ENCODE data around the gene YPEL2.

DNA sequence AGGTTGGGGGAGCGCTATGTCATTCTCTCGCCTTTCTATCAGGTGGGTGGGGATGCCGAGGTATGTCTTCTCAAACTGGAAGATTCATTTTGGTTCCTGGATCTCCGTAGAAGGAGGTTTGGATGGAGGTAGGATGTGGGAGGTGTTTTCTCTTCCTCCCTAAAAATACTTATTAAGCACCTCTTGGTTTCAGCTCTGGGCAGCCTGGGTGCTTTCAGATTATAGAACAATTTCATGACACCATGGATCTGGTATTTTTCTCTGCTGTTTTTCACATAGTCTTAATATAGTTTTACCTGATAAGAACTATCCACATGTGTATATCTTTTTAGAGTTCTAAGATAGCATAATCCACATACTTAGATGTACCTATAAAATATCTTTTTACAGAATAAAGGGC is 92.9 kb downstream of the YPEL2 start:
- TF ChIP-seq, protein P1, sequence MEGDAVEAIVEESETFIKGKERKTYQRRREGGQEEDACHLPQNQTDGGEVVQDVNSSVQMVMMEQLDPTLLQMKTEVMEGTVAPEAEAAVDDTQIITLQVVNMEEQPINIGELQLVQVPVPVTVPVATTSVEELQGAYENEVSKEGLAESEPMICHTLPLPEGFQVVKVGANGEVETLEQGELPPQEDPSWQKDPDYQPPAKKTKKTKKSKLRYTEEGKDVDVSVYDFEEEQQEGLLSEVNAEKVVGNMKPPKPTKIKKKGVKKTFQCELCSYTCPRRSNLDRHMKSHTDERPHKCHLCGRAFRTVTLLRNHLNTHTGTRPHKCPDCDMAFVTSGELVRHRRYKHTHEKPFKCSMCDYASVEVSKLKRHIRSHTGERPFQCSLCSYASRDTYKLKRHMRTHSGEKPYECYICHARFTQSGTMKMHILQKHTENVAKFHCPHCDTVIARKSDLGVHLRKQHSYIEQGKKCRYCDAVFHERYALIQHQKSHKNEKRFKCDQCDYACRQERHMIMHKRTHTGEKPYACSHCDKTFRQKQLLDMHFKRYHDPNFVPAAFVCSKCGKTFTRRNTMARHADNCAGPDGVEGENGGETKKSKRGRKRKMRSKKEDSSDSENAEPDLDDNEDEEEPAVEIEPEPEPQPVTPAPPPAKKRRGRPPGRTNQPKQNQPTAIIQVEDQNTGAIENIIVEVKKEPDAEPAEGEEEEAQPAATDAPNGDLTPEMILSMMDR (IDR thresholded peaks at IDR 0.05; ENCODE audit: insufficient read depth, low read length) = no peak
- no peak for TF ChIP-seq REST (IDR thresholded peaks at IDR 0.05; ENCODE audit: insufficient replicate concordance, low read depth)

Data from HL-60 (cell line).